ENCODE data around the gene MYOZ3. TPM values are rescaled to one million over a fixed set of nuclear protein-coding genes. Genes with fewer than 3 reads are reported as not detected.

MYOZ3 gene
- total RNA-seq, 1 donor from 2014 or later = 6.1 TPM

DNA sequence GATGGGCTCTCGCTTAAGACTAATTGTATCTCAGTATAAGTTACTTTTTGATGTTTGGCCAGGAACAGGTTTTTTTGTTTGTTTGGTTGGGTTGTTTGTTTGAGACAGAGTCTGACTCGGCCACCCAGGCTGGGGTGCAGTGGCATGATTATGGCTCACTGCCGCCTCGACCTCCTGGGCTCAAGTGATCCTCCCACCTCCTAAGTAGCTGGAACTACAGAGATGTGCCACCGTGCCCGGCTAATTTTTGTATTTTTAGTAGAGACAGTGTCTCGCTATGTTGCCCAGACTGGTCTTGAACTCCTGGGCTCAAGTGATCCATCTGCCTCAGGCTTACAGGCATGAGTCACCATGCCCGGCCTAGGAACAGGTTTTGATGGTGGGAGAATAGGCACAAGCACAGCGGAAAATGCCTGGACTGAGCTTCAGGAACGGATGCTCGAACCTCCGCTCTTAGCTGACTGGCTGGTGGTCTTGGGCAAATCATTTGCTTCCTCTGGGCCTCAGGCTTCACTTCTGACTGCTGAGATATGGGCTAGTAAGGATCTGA lies 32.0 kb upstream of the MYOZ3 start:
- TF ChIP-seq, protein P1, sequence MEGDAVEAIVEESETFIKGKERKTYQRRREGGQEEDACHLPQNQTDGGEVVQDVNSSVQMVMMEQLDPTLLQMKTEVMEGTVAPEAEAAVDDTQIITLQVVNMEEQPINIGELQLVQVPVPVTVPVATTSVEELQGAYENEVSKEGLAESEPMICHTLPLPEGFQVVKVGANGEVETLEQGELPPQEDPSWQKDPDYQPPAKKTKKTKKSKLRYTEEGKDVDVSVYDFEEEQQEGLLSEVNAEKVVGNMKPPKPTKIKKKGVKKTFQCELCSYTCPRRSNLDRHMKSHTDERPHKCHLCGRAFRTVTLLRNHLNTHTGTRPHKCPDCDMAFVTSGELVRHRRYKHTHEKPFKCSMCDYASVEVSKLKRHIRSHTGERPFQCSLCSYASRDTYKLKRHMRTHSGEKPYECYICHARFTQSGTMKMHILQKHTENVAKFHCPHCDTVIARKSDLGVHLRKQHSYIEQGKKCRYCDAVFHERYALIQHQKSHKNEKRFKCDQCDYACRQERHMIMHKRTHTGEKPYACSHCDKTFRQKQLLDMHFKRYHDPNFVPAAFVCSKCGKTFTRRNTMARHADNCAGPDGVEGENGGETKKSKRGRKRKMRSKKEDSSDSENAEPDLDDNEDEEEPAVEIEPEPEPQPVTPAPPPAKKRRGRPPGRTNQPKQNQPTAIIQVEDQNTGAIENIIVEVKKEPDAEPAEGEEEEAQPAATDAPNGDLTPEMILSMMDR (conservative IDR thresholded peaks at IDR 0.05) = no peak
- no peaks in the 10 kb centered on the region for H3K36me3 Mint-ChIP-seq
- DNase-seq (ENCODE audit: extremely low spot score, unreplicated experiment) = no peak
- H3K4me3 Mint-ChIP-seq = no peak overlapping the region
- peaks cover 10% of the 10 kb centered on the region for H3K27me3 Mint-ChIP-seq
- peaks cover 33% of the 10 kb centered on the region for H3K4me1 Mint-ChIP-seq (ENCODE audit: unreplicated experiment)
- no peak overlapping the region for H3K27ac Mint-ChIP-seq
- no peaks in the 10 kb centered on the region for H3K9me3 Mint-ChIP-seq

DNA sequence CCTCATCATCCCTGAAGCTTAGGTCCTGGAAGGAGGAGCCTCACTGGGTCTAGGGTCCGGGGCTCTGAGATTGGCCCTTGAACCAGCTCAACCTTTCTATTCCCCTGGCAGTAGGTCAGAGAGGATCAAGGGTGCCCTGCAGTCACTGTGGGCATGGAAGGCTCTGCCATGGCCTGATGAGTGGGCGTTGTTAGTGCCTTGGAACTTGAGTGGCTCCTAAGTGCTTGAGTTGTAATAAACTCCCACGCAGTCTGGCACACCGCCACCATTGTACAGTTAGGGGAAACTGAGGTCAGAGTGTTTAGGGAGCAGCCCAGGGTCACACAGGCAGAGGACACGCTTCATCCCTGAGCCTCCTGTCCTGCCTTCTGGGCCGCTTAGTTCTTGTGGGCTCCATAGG lies 31.0 kb upstream of the MYOZ3 start:
- H3K4me1 Mint-ChIP-seq (ENCODE audit: unreplicated experiment) = peaks cover 28% of the 10 kb centered on the region
- no peak for DNase-seq (ENCODE audit: extremely low spot score, unreplicated experiment)
- H3K36me3 Mint-ChIP-seq = no peaks in the 10 kb centered on the region
- TF ChIP-seq, protein P1 (conservative IDR thresholded peaks at IDR 0.05) = no peak
- no peaks in the 10 kb centered on the region for H3K9me3 Mint-ChIP-seq
- peaks cover 5% of the 10 kb centered on the region for H3K27me3 Mint-ChIP-seq
- H3K27ac Mint-ChIP-seq = no peak overlapping the region
- H3K4me3 Mint-ChIP-seq = no peak overlapping the region

DNA sequence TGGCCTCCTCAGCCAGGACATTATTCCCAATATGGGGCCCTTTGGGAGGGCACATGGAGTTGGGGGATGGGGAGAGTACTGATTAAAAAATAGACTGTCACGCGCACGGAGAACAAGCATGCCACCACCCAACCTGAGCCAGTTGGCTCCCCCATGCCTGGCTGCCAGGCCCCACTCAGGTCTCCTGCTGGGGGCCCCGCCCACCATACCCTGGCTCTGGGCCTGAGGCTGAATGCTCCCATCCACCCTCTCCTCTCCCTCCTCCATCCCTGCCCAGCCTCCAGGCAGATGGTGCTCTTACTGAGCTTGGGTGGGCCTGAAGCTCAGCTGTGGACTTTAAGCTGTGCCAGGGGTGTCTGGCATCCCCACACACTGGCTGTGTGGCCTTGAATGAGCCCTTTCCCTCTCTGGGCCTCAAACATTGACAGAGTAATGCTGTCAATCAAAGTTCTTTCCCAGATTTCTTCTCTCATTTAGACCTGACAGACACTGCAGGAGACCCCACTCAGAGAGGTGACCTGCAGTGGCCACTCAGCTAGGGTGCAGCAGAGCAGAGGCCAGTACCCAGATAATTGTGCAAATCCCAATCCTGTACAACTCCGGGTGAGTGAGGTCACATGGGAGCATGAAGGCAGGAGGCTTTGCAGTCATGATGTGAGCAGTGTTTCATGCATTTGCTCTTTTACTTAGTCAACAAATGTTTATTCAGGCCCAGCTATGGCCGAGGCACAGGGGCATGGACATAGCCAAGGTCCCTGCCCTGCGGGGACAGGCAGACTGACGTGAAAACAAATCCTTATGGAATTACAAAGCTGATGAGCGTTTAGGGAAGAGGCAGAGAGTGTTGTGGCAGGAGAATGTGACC lies 30.4 kb upstream of the MYOZ3 start:
- H3K4me3 Mint-ChIP-seq = no peak overlapping the region

DNA sequence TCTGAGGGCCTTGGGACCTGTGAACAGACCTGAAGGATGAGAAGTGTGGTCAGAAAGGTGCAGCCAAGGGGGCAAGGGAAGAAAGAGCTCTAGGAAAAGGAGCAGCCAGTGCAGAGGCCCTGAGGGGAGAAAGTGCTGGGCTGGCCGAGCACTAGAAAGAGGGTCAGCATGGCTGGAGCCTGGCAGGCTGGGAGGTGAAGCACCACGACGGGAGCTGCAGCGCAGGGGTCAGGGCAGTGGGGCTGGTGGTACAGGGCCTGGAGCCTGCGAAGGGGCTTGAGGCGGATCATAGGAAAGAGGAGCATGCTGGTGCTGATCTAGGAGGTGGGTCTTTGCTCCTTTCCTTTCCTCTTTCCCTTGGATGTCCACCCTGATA lies 29.7 kb upstream of the MYOZ3 start:
- peaks cover 35% of the 10 kb centered on the region for H3K4me1 Mint-ChIP-seq (ENCODE audit: unreplicated experiment)
- H3K36me3 Mint-ChIP-seq = no peaks in the 10 kb centered on the region
- H3K9me3 Mint-ChIP-seq = no peaks in the 10 kb centered on the region
- H3K4me3 Mint-ChIP-seq = no peak overlapping the region
- TF ChIP-seq, protein P1 (conservative IDR thresholded peaks at IDR 0.05) = no peak
- no peak for DNase-seq (ENCODE audit: extremely low spot score, unreplicated experiment)
- H3K27ac Mint-ChIP-seq = peak overlapping the region; percentile 24
- H3K27me3 Mint-ChIP-seq = peaks cover 5% of the 10 kb centered on the region

More for the DNA sequence above, 30.4 kb upstream of the MYOZ3 start:
- Mint-ChIP-seq H3K9me3 (no peaks in the 10 kb centered on the region), H3K4me1 (ENCODE audit: unreplicated experiment) (peaks cover 30% of the 10 kb centered on the region), H3K27me3 (peaks cover 5% of the 10 kb centered on the region), H3K27ac (peak overlapping the region; percentile 24), H3K36me3 (no peaks in the 10 kb centered on the region)
- DNase-seq (ENCODE audit: extremely low spot score, unreplicated experiment) = no peak
- TF ChIP-seq, protein P1 (conservative IDR thresholded peaks at IDR 0.05) = no peak

DNA sequence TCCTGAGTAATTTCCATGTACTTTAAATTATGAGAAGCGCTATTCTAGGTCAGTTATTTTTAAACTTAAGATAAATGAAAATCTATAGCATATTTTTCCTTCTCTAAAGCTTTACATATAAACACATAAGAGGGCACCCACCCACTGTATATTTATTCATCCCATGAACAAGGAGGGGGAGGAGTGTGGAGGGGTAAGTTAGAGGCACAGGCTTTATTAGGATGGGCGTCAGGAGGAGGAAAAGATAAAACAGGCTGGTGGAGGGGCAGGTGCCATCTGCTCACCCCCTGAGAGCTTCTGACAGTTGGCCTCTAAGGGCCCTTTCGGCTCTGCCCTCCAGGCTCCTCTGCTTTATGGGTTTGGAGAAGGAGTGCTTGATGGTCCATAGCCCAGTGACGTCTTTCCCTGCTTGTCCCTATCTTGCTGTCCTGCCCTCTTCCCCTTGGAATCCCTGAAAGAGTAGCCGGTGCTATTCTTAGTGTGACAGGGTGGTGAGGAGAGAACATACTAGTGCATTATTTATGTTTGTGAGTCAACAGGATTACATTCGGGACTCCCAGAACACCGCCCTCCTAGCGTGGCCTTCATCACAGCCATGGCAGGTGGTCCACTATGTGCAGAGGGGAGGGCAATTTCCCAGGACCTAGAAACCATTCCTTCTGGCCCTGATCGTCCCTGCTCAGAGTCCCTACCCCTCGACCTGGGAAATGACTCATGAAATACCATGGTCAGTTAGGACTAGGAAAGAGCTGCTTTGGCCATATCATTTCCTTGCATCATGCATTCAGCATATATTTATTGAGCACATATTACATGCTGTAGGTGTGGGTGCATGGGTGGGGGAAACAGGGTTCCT lies 28.5 kb upstream of the MYOZ3 start:
- Mint-ChIP-seq H3K9me3 (no peaks in the 10 kb centered on the region), H3K27me3 (peaks cover 3% of the 10 kb centered on the region), H3K36me3 (no peaks in the 10 kb centered on the region), H3K4me1 (ENCODE audit: unreplicated experiment) (peaks cover 40% of the 10 kb centered on the region), H3K27ac (no peak overlapping the region), H3K4me3 (no peak overlapping the region)
- TF ChIP-seq, protein P1 (conservative IDR thresholded peaks at IDR 0.05) = no peak
- DNase-seq (ENCODE audit: extremely low spot score, unreplicated experiment) = no peak

Measured in type B pancreatic cell (in vitro differentiated cells).